CD4-positive, alpha-beta memory T cell (primary cell): ENCODE data around the gene ARMC10. TPM values are rescaled to one million over a fixed set of nuclear protein-coding genes. Genes with fewer than 3 reads are reported as not detected.

Experiments used
- polyA plus RNA-seq, 2 donors: library from polyadenylated mRNA; unstranded; fragments of 300-500 nt; fragmentation: Illumina TruSeq; gene quantifications; one replicate each; pipeline ENCODE4 v1.2.3, GENCODE V29; 2021
- total RNA-seq, 2 experiments: library from RNA; stranded (reverse); gene quantifications; one replicate each; pipeline ENCODE4 v1.2.3, GENCODE V29; 2021

The ARMC10 gene
- total and polyA plus RNA-seq, 4 experiments from 2014 or later, result 28.4 to 54.2 (median 35.8) TPM

Other genes with a start within 250 kb of the ARMC10 start
- gene LRRC17, start 162.1 kb upstream of the ARMC10 start, total RNA-seq, result under 1 TPM; 0.52 to 0.72 TPM
- under 1 TPM in 1 of 2 donors, not detected in 1; 0.26 TPM for gene LRRC17, start 162.1 kb upstream of the ARMC10 start, polyA plus RNA-seq
- gene FBXL13, start 344 bp upstream of the ARMC10 start, total RNA-seq, result 1 to 10 TPM in 1 of 2 experiments, under 1 TPM in 1; 0.49 to 2.2 TPM
- under 1 TPM in 1 of 2 donors, not detected in 1; 0.10 TPM for gene FBXL13, start 344 bp upstream of the ARMC10 start, polyA plus RNA-seq
- gene NAPEPLD, start 74.0 kb downstream of the ARMC10 start, total RNA-seq, result 10 to 100 TPM; 21.6 to 22.2 TPM
- gene NAPEPLD, start 74.0 kb downstream of the ARMC10 start, polyA plus RNA-seq, result 10 to 100 TPM in 1 of 2 donors, 1 to 10 TPM in 1; 2.1 to 11.5 TPM
- 10 to 100 TPM; 72.7 to 76.2 TPM for gene PMPCB, start 222.3 kb downstream of the ARMC10 start, total RNA-seq
- gene PMPCB, start 222.3 kb downstream of the ARMC10 start, polyA plus RNA-seq, result 10 to 100 TPM; 71.2 to 86.1 TPM